HEK293 (cell line): ENCODE data around the gene NLRC4.

Experiments used
- CTCF ChIA-PET: fragments of 350-600 bp; formaldehyde crosslinking; extraction: SDS; loops from one replicate; lab custom pipeline; 2021; ENCODE audit warnings: antibody characterized with exemption; lab: Yijun Ruan, JAX
- POLR2A ChIA-PET: fragments of 300-600 bp; formaldehyde crosslinking; extraction: SDS; loops from one replicate; lab custom pipeline; 2020; ENCODE audit warnings: antibody characterized with exemption, inconsistent platforms; lab: Yijun Ruan, JAX
- H3K27ac ChIP-seq: fragments of 200-500 bp; sonication (Bioruptor generic); 2 replicates; pipeline ENCODE4 v1.5.1; 2014; ENCODE audit warnings: low read depth, low read length, control low read depth, inconsistent platforms; ENCODE audit errors: extremely low read depth
- H3K36me3 ChIP-seq, 2 experiments: fragments of 200-500 bp in 1 of 2; sonication (Bioruptor generic) in 1 of 2; 1 replicate in 1 of 2; 2 replicates in 1 of 2; pipeline ENCODE4 v1.5.1; 2014 to 2017; ENCODE audit warnings: inconsistent platforms in 2 of 2, low read length in 2 of 2; ENCODE audit not compliant: control insufficient read depth in 2 of 2, insufficient read depth in 1 of 2
- H3K4me1 ChIP-seq: fragments of 200-500 bp; sonication (Bioruptor generic); 2 replicates; pipeline ENCODE4 v1.5.1; 2014; ENCODE audit warnings: mild to moderate bottlenecking, low read length, inconsistent platforms; ENCODE audit not compliant: control insufficient read depth, insufficient read depth
- H3K4me3 ChIP-seq: 2 replicates; pipeline ENCODE4 v1.5.1; 2011; ENCODE audit warnings: low read depth, mild to moderate bottlenecking, control low read depth, low read length, moderate library complexity
- H3K9me3 ChIP-seq: fragments of 200-500 bp; sonication (Bioruptor generic); 2 replicates; pipeline ENCODE4 v1.5.1; 2014; ENCODE audit warnings: low read depth, low read length, inconsistent platforms; ENCODE audit not compliant: control insufficient read depth, insufficient read depth
- BCL6B ChIP-seq: fragments of 450-650 bp; formaldehyde crosslinking; IDR thresholded peaks from 2 replicates; pipeline ENCODE4 v1.5.1; 2017; ENCODE audit warnings: missing biosample characterization, missing genetic modification characterization
- GFI1B ChIP-seq: fragments of 450-650 bp; formaldehyde crosslinking; IDR thresholded peaks from 2 replicates; pipeline ENCODE4 v1.5.1; 2016; ENCODE audit warnings: missing biosample characterization, missing genetic modification characterization
- MEIS1 ChIP-seq: sonication (generic); formaldehyde crosslinking; IDR thresholded peaks from 2 replicates; pipeline ENCODE4 v1.8.1; 2022; ENCODE audit warnings: missing genetic modification reagents, mild to moderate bottlenecking, borderline replicate concordance
- SP2 ChIP-seq: fragments of 450-650 bp; formaldehyde crosslinking; IDR thresholded peaks from 2 replicates; pipeline ENCODE4 v1.5.1; 2016; ENCODE audit warnings: missing biosample characterization, missing genetic modification characterization
- TCF7L2 ChIP-seq: IDR thresholded peaks from 2 replicates; pipeline ENCODE4 v1.6.1; 2011; ENCODE audit warnings: low read depth, mild to moderate bottlenecking, inconsistent platforms, low read length, moderate library complexity, borderline replicate concordance
- WT1 ChIP-seq: fragments of 450-650 bp; formaldehyde crosslinking; IDR thresholded peaks from 2 replicates; pipeline ENCODE4 v1.5.1; 2016; ENCODE audit warnings: missing biosample characterization, missing genetic modification characterization
- ZBTB10 ChIP-seq: fragments of 450-650 bp; formaldehyde crosslinking; IDR thresholded peaks from 2 replicates; pipeline ENCODE4 v1.5.1; 2016; ENCODE audit warnings: missing biosample characterization, missing genetic modification characterization
- ZNF148 ChIP-seq: fragments of 450-650 bp; formaldehyde crosslinking; IDR thresholded peaks from 2 replicates; pipeline ENCODE4 v1.5.0; 2017; ENCODE audit warnings: missing biosample characterization, missing genetic modification characterization, borderline replicate concordance
- ZNF266 ChIP-seq: fragments of 450-650 bp; formaldehyde crosslinking; IDR thresholded peaks from 2 replicates; pipeline ENCODE4 v1.5.1; 2016; ENCODE audit warnings: missing biosample characterization, missing genetic modification characterization, low read depth
- ZNF280D ChIP-seq: fragments of 450-650 bp; formaldehyde crosslinking; IDR thresholded peaks from 2 replicates; pipeline ENCODE4 v1.5.1; 2016; ENCODE audit warnings: missing biosample characterization, missing genetic modification characterization
- ZNF362 ChIP-seq: fragments of 450-650 bp; formaldehyde crosslinking; IDR thresholded peaks from 2 replicates; pipeline ENCODE4 v1.5.1; 2016; ENCODE audit warnings: missing biosample characterization, missing genetic modification characterization
- ZNF391 ChIP-seq: fragments of 450-650 bp; formaldehyde crosslinking; IDR thresholded peaks from 2 replicates; pipeline ENCODE4 v1.5.1; 2016; ENCODE audit warnings: low read depth, missing biosample characterization, missing genetic modification characterization, borderline replicate concordance
- ZNF473 ChIP-seq: fragments of 450-650 bp; formaldehyde crosslinking; IDR thresholded peaks from 2 replicates; pipeline ENCODE4 v1.5.1; 2017; ENCODE audit warnings: missing biosample characterization, missing genetic modification characterization
- ZNF529 ChIP-seq: fragments of 450-650 bp; formaldehyde crosslinking; IDR thresholded peaks from 2 replicates; pipeline ENCODE4 v1.5.1; 2017; ENCODE audit warnings: missing genetic modification characterization, missing biosample characterization; ENCODE audit not compliant: insufficient replicate concordance
- ZNF585B ChIP-seq: fragments of 450-650 bp; formaldehyde crosslinking; IDR thresholded peaks from 2 replicates; pipeline ENCODE4 v1.5.1; 2016; ENCODE audit warnings: missing biosample characterization, missing genetic modification characterization
- ZNF610 ChIP-seq: fragments of 450-650 bp; formaldehyde crosslinking; IDR thresholded peaks from 2 replicates; pipeline ENCODE4 v1.5.1; 2016; ENCODE audit warnings: missing biosample characterization, missing genetic modification characterization, borderline replicate concordance
- ZNF660 ChIP-seq: fragments of 450-650 bp; IDR thresholded peaks from 2 replicates; pipeline ENCODE4 v1.5.1; 2018; ENCODE audit warnings: missing biosample characterization, mild to moderate bottlenecking, missing genetic modification characterization
- ZNF692 ChIP-seq: fragments of 450-650 bp; formaldehyde crosslinking; IDR thresholded peaks from 2 replicates; pipeline ENCODE4 v1.5.1; 2016; ENCODE audit warnings: missing biosample characterization, missing genetic modification characterization
- ZNF76 ChIP-seq: fragments of 450-650 bp; formaldehyde crosslinking; IDR thresholded peaks from 2 replicates; pipeline ENCODE4; 2016; ENCODE audit warnings: low read depth, missing biosample characterization, missing genetic modification characterization, borderline replicate concordance
- ZSCAN5A ChIP-seq: fragments of 450-650 bp; formaldehyde crosslinking; IDR thresholded peaks from 2 replicates; pipeline ENCODE4 v1.5.1; 2016; ENCODE audit warnings: missing biosample characterization, missing genetic modification characterization

NLRC4 gene

GRCh38 chr2:32260376-32260775, 4.3 kb downstream of the NLRC4 start (continued):
- TF ChIP-seq ZNF362 (tag by site-specific recombination) (no peak), BCL6B (no peak), ZBTB10 (tag by site-specific recombination) (no peak), ZNF610 (no peak), ZNF76 (tag by site-specific recombination) (no peak), ZNF473 (tag by site-specific recombination) (no peak)

GRCh38 chr2:32258242-32258641, 6.4 kb downstream of the NLRC4 start:
- CTCF ChIA-PET: no interaction called here
- Histone ChIP-seq H3K27ac (no peak overlapping the region), H3K36me3 (no peaks in the 10 kb centered on the region), H3K4me1 (no peaks in the 10 kb centered on the region), H3K4me3 (no peak overlapping the region), H3K9me3 (no peaks in the 10 kb centered on the region)
- POLR2A ChIA-PET: no interaction called here
- TF ChIP-seq ZNF660 (no peak), ZNF529 (no peak), WT1 (tag by site-specific recombination) (no peak), ZNF585B (tag by site-specific recombination) (peak; percentile 34; the same call in 1 of the 2 replicates), ZNF391 (no peak), TCF7L2 (no peak), ZNF266 (no peak)

- Histone ChIP-seq H3K9me3 (no peaks in the 10 kb centered on the region), H3K36me3 (no peaks in the 10 kb centered on the region), H3K4me3 (no peak overlapping the region), H3K27ac (no peak overlapping the region), H3K4me1 (no peaks in the 10 kb centered on the region)
- ChIA-PET CTCF (no interaction called here), POLR2A (no interaction called here)
- no peak for TF ChIP-seq ZNF692 (tag by site-specific recombination)
- TF ChIP-seq ZNF148 (tag by site-specific recombination): no peak
- TF ChIP-seq ZNF280D: no peak
- no peak for TF ChIP-seq ZSCAN5A (tag by site-specific recombination)
- TF ChIP-seq SP2: no peak
- no peak for TF ChIP-seq GFI1B (tag by site-specific recombination)
- TF ChIP-seq MEIS1 (CRISPR knock-in tag): no peak
These were observed 14.4 kb downstream of the NLRC4 start for GRCh38 chr2:32250290-32250689.
